Stimulated activated CD4-positive, alpha-beta T cell treated with anti-CD3 and anti-CD28 coated beads, Interleukin-12 subunit alpha, Interleukin-12 subunit beta, amount 100 ng/mL, for 48 hours (primary cell): ENCODE measurements around the gene COG2.
"Not testable (repeated sequence)": the region's sequence is repeated elsewhere in the genome, so short reads cannot be mapped to it uniquely, and the experiment has no call there.

Experiments used
- DNase-seq, 3 donors: peaks; one replicate each; pipeline ENCODE4 v3.0.0-alpha.2; 2020; ENCODE audit warnings: low read depth in 2 of 3, low spot score in 1 of 3

The COG2 gene

GRCh38 chr1:230713915-230714764 is 71.9 kb downstream of the COG2 start, which contains the start of gene AGT:
TSS of gene AGT (minus strand) at chr1:230714122. CDS start at chr1:230710823, 3,299 bp downstream.
- no peak for DNase-seq

- DNase-seq = no peak
Measured at GRCh38 chr1:230715510-230715909, 73.2 kb downstream of the COG2 start.

- DNase-seq = not testable (repeated sequence)
Measured at GRCh38 chr1:230716453-230716852, 74.2 kb downstream of the COG2 start.

- DNase-seq = no peak
Measured at GRCh38 chr1:230717251-230717650, 75.0 kb downstream of the COG2 start.

- not testable (repeated sequence) for DNase-seq
Measured at GRCh38 chr1:230721849-230722522, 79.7 kb downstream of the COG2 start.

GRCh38 chr1:230725256-230726012 is 83.2 kb downstream of the COG2 start:
- DNase-seq = no peak

- no peak for DNase-seq
Measured at GRCh38 chr1:230728710-230729392, 86.6 kb downstream of the COG2 start.

GRCh38 chr1:230730977-230731376 is 88.7 kb downstream of the COG2 start:
- no peak for DNase-seq

GRCh38 chr1:230735447-230735846 is 93.2 kb downstream of the COG2 start:
- no peak for DNase-seq

GRCh38 chr1:230737622-230738262 is 95.5 kb downstream of the COG2 start:
- DNase-seq = no peak

GRCh38 chr1:230739564-230740290 is 97.4 kb downstream of the COG2 start:
- DNase-seq = no peak
